Germinal center (tissue), 1 donor: ENCODE measurements around the gene IGFBP5.

ENCODE experiments used
- DNase-seq: peaks from one replicate; pipeline ENCODE4 v3.0.0; 2012; ENCODE audit warnings: mixed read lengths, low spot score

Gene IGFBP5

GRCh38 chr2:216687646-216688045, 7.7 kb downstream of the IGFBP5 start:
- DNase-seq = peak; percentile 27

- no peak for DNase-seq
These were observed 8.2 kb downstream of the IGFBP5 start for GRCh38 chr2:216687111-216687510.

GRCh38 chr2:216685327-216685875, 9.9 kb downstream of the IGFBP5 start:
- no peak for DNase-seq

GRCh38 chr2:216683846-216684245, 11.5 kb downstream of the IGFBP5 start:
- DNase-seq = no peak

GRCh38 chr2:216681683-216682082, 13.7 kb downstream of the IGFBP5 start:
- DNase-seq = no peak

GRCh38 chr2:216680951-216681629, 14.3 kb downstream of the IGFBP5 start:
- DNase-seq = no peak

- DNase-seq = no peak
These were observed 15.7 kb downstream of the IGFBP5 start for GRCh38 chr2:216679658-216680024.

GRCh38 chr2:216678813-216679657, 16.3 kb downstream of the IGFBP5 start:
- DNase-seq = no peak

- DNase-seq = no peak
These were observed 17.3 kb downstream of the IGFBP5 start for GRCh38 chr2:216678098-216678465.

- no peak for DNase-seq
These were observed 17.8 kb downstream of the IGFBP5 start for GRCh38 chr2:216677439-216678097.

GRCh38 chr2:216676630-216677029, 18.7 kb downstream of the IGFBP5 start:
- DNase-seq = no peak

GRCh38 chr2:216674376-216674775, 21.0 kb downstream of the IGFBP5 start:
- no peak for DNase-seq

- DNase-seq = no peak
These were observed 21.7 kb downstream of the IGFBP5 start for GRCh38 chr2:216673609-216674008.

GRCh38 chr2:216673021-216673420, 22.3 kb downstream of the IGFBP5 start:
- no peak for DNase-seq

- no peak for DNase-seq
These were observed 22.9 kb downstream of the IGFBP5 start for GRCh38 chr2:216672466-216672865.

- no peak for DNase-seq
These were observed 23.5 kb downstream of the IGFBP5 start for GRCh38 chr2:216671791-216672343.

GRCh38 chr2:216671081-216671411, 24.3 kb downstream of the IGFBP5 start:
- DNase-seq = no peak

- no peak for DNase-seq
These were observed 24.9 kb downstream of the IGFBP5 start for GRCh38 chr2:216670266-216671080.

GRCh38 chr2:216666461-216667233, 28.7 kb downstream of the IGFBP5 start:
- DNase-seq = peak; percentile 62

GRCh38 chr2:216665717-216666116, 29.6 kb downstream of the IGFBP5 start:
- no peak for DNase-seq

GRCh38 chr2:216665242-216665641, 30.1 kb downstream of the IGFBP5 start:
- no peak for DNase-seq
